K562 (cell line): ENCODE results near the gene HDAC1. TPM values are rescaled to one million over a fixed set of nuclear protein-coding genes. Genes with fewer than 3 reads are reported as not detected.

Experiments
- ATAC-seq: fragments of 200-7000 bp; cut with Tn5 transposase; 3 replicates; pipeline ENCODE4 v1.9.1; 2020; ENCODE audit warnings: moderate library complexity
- BruUV-seq: library from RNA; stranded (reverse); fragments of 400-500 nt; replicated peaks from 2 replicates; lab custom pipeline; 2021; lab: Mats Ljungman, UMichigan
- CTCF ChIA-PET: fragments of 300-600 bp; formaldehyde crosslinking; extraction: SDS; loops from one replicate; lab custom pipeline; 2021; ENCODE audit warnings: low intra/inter-chr PET ratio; lab: Yijun Ruan, JAX
- POLR2A ChIA-PET: fragments of 300-600, 350-650 bp; sonication (Branson Sonifier 250); formaldehyde crosslinking; extraction: SDS; loops from one replicate; lab custom pipeline; 2021; ENCODE audit warnings: antibody characterized with exemption, inconsistent platforms; lab: Yijun Ruan, JAX
- DNase-seq, 4 experiments: peaks; one replicate each; pipeline versions ENCODE4 v3.0.0 to v3.0.0-alpha.2; 2011 to 2018; ENCODE audit warnings: low spot score in 3 of 4, mixed read lengths in 3 of 4; ENCODE audit errors: extremely low read depth in 1 of 4
- FAIRE-seq: peaks from 2 replicates; lab custom pipeline; 2011; peaks lifted over from hg19 to GRCh38; lab: Jason Lieb, UNC
- H2AFZ ChIP-seq: 2 replicates; pipeline ENCODE4 v1.6.0; 2011; ENCODE audit warnings: low read depth, low read length, control low read depth, inconsistent platforms
- H3K27ac ChIP-seq: fragments of 200-600 bp; 3 replicates; pipeline ENCODE4 v1.8.0; 2011; ENCODE audit warnings: low read depth, mild to moderate bottlenecking, control low read depth, inconsistent platforms, low read length, moderate library complexity, mixed read lengths; ENCODE audit errors: extremely low read depth
- H3K27me3 ChIP-seq, 2 experiments: fragments of 300-600 bp in 1 of 2; 2 replicates in 1 of 2; 3 replicates in 1 of 2; pipeline versions ENCODE4 v1.6.0 to v1.8.0; 2011; ENCODE audit warnings: inconsistent platforms in 2 of 2, low read length in 2 of 2, mild to moderate bottlenecking in 1 of 2, mixed read lengths in 1 of 2, moderate library complexity in 1 of 2; ENCODE audit not compliant: control insufficient read depth in 2 of 2, insufficient read depth in 2 of 2
- H3K36me3 ChIP-seq: fragments of 300-600 bp; 3 replicates; pipeline ENCODE4 v1.8.0; 2011; ENCODE audit warnings: mild to moderate bottlenecking, low read length, inconsistent platforms; ENCODE audit not compliant: control insufficient read depth, insufficient read depth
- H3K4me1 ChIP-seq, 2 experiments: fragments of 200-600 bp in 1 of 2; replicated peaks in 1 of 2; 2 replicates in 1 of 2; 3 replicates in 1 of 2; pipeline versions ENCODE4 v1.5.1 to v1.8.0; 2011; ENCODE audit warnings: inconsistent platforms in 2 of 2, low read length in 2 of 2, mild to moderate bottlenecking in 1 of 2, mixed read lengths in 1 of 2, moderate library complexity in 1 of 2; ENCODE audit not compliant: control insufficient read depth in 2 of 2, insufficient read depth in 2 of 2
- H3K4me2 ChIP-seq: 2 replicates; pipeline ENCODE4 v1.6.1; 2011; ENCODE audit warnings: low read length, control low read depth, inconsistent platforms, mixed read lengths; ENCODE audit not compliant: insufficient read depth
- H3K4me3 ChIP-seq: fragments of 200-600 bp; sonication (generic), shearing (Covaris generic); 2 replicates; pipeline ENCODE4 v1.5.1; 2016; ENCODE audit warnings: control low read depth, inconsistent platforms
- H3K79me2 ChIP-seq: fragments of 200-600 bp; 3 replicates; pipeline ENCODE4 v1.8.0; 2011; ENCODE audit warnings: low read length, inconsistent platforms; ENCODE audit not compliant: control insufficient read depth, insufficient read depth
- H3K9ac ChIP-seq, 2 experiments: 2 replicates each; pipeline versions ENCODE4 v1.6.0 to v1.6.1; 2011; ENCODE audit warnings: low read depth in 2 of 2, low read length in 2 of 2, control low read depth in 1 of 2, inconsistent platforms in 1 of 2, mild to moderate bottlenecking in 1 of 2, mixed read lengths in 1 of 2; ENCODE audit not compliant: insufficient read depth in 1 of 2
- H3K9me1 ChIP-seq: one replicate; pipeline ENCODE4 v1.6.0; 2011; ENCODE audit warnings: inconsistent platforms, mild to moderate bottlenecking, low read length, moderate library complexity; ENCODE audit not compliant: control insufficient read depth, insufficient read depth
- H3K9me3 ChIP-seq: replicated peaks from 2 replicates; pipeline ENCODE4 v1.5.1; 2011; ENCODE audit warnings: low read depth, low read length, inconsistent platforms; ENCODE audit not compliant: control insufficient read depth, insufficient read depth
- H4K20me1 ChIP-seq: replicated peaks from 2 replicates; pipeline ENCODE4 v1.6.1; 2011; ENCODE audit warnings: low read length, inconsistent platforms, mixed read lengths; ENCODE audit not compliant: control insufficient read depth, insufficient read depth
- EHMT2 ChIP-seq: fragments of 450-650 bp; IDR thresholded peaks from 2 replicates; pipeline ENCODE4 v1.6.1; 2018; ENCODE audit warnings: antibody characterized with exemption
- ELF1 ChIP-seq: fragments of 200-800 bp; sonication (Bioruptor generic); IDR thresholded peaks from 2 replicates; pipeline ENCODE4 v1.6.1; 2016; ENCODE audit warnings: missing genetic modification characterization, missing compliant biosample characterization
- ERF ChIP-seq: fragments of 450-650 bp; formaldehyde crosslinking; IDR thresholded peaks from 2 replicates; pipeline ENCODE4 v1.4.0; 2020; ENCODE audit warnings: mild to moderate bottlenecking, mixed read lengths
- EZH2 ChIP-seq: IDR thresholded peaks from 2 replicates; pipeline ENCODE4 v1.6.1; 2012; ENCODE audit warnings: low read depth, mild to moderate bottlenecking, inconsistent platforms, low read length, borderline replicate concordance
- IRF2 ChIP-seq: sonication (generic); formaldehyde crosslinking; IDR thresholded peaks from 2 replicates; pipeline ENCODE4 v1.8.1; 2022; ENCODE audit warnings: mild to moderate bottlenecking, missing genetic modification reagents
- NR2C1 ChIP-seq, 2 experiments: fragments of 450-650 bp; IDR thresholded peaks; 2 replicates each; pipeline ENCODE4 v1.6.1; 2017; ENCODE audit warnings: mild to moderate bottlenecking in 2 of 2, antibody characterized with exemption in 1 of 2, inconsistent platforms in 1 of 2, missing compliant biosample characterization in 1 of 2, missing genetic modification characterization in 1 of 2
- RFX7 ChIP-seq: fragments of 250-450 bp; sonication (Bioruptor Pico); IDR thresholded peaks from 2 replicates; pipeline ENCODE4 v1.5.1; 2021; ENCODE audit warnings: mild to moderate bottlenecking
- SMARCE1 ChIP-seq: fragments of 450-650 bp; IDR thresholded peaks from 2 replicates; pipeline ENCODE4 v1.7.1; 2016; ENCODE audit warnings: mild to moderate bottlenecking
- SREBF2 ChIP-seq: sonication (generic); formaldehyde crosslinking; IDR thresholded peaks from 2 replicates; pipeline ENCODE4 v1.4.0; 2020; ENCODE audit warnings: mild to moderate bottlenecking, missing genetic modification reagents
- TRIM25 ChIP-seq: fragments of 450-650 bp; IDR thresholded peaks from 2 replicates; pipeline ENCODE4 v1.7.0; 2016; ENCODE audit warnings: borderline replicate concordance
- WGBS: fragments of 100-300 bp; shearing (Covaris generic); methylation state at CpG from one replicate; pipeline ENCODE4 v1.1.6; 2016; ENCODE audit warnings: low coverage, mixed read lengths; ENCODE audit not compliant: insufficient coverage; ENCODE audit errors: missing lambda C conversion rate; 5-methylcytosine and 5-hydroxymethylcytosine counted together
- in situ Hi-C: fragments of 300-500 bp; cut with MboI; formaldehyde crosslinking; loops from 4 replicates; pipeline ENCODE4 v1.15.0; 2018; ENCODE audit warnings: inconsistent platforms, mixed read lengths
- intact Hi-C: fragments of 100-400 bp; cut with micrococcal nuclease; formaldehyde crosslinking; loops from 2 replicates; pipeline ENCODE4 v1.14.2; 2022
- polyA plus RNA-seq, 8 experiments: library from polyadenylated mRNA; depleted of rRNA in 4 of 8; stranded (reverse) in 5 of 8; unstranded in 3 of 8; fragments of >200 nt; fragmentation: Nextera tagmentation in 2 of 8; fragmentation: Illumina TruSeq in 1 of 8; extraction: Ambion mirVana in 2 of 8; extraction: Trizol in 1 of 8; gene quantifications; 2 replicates each; pipeline versions ENCODE4 v1.2.1 to v1.2.3, GENCODE V29; 2011 to 2014; ENCODE audit warnings: inconsistent platforms in 1 of 8, missing spikeins in 1 of 8
- total RNA-seq, 7 experiments: library from RNA; depleted of rRNA in 6 of 7; stranded (reverse); fragments of >200 nt in 6 of 7; fragmentation: Illumina TruSeq in 2 of 7; extraction: Trizol in 2 of 7; gene quantifications; 2 replicates each; pipeline versions ENCODE4 v1.2.1 to v1.2.3, GENCODE V29; 2011 to 2021; ENCODE audit warnings: low replicate concordance in 1 of 7
- TF ChIP-seq, protein P1 (sequence below): fragments of 450-650 bp; IDR thresholded peaks from 2 replicates; pipeline ENCODE4 v1.6.1; 2016
- TF ChIP-seq, protein P2 (sequence below): fragments of 200-800 bp; sonication (Bioruptor generic); IDR thresholded peaks from 2 replicates; pipeline ENCODE4 v1.6.1; 2017; ENCODE audit warnings: missing genetic modification characterization, missing compliant biosample characterization

The HDAC1 gene
- total and polyA plus RNA-seq, 9 of the 15 experiments (the other 6 are each of a cell fraction or from before 2014, with no cell fraction given): 169 to 384 (median 193) TPM

GRCh38 chr1:32351399-32352238, 59.7 kb downstream of the HDAC1 start (continued):
- TF ChIP-seq, protein P1, sequence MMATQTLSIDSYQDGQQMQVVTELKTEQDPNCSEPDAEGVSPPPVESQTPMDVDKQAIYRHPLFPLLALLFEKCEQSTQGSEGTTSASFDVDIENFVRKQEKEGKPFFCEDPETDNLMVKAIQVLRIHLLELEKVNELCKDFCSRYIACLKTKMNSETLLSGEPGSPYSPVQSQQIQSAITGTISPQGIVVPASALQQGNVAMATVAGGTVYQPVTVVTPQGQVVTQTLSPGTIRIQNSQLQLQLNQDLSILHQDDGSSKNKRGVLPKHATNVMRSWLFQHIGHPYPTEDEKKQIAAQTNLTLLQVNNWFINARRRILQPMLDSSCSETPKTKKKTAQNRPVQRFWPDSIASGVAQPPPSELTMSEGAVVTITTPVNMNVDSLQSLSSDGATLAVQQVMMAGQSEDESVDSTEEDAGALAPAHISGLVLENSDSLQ: no peak
- no peak for TF ChIP-seq EZH2
- TF ChIP-seq IRF2 (CRISPR knock-in tag): no peak
- TF ChIP-seq, protein P2, sequence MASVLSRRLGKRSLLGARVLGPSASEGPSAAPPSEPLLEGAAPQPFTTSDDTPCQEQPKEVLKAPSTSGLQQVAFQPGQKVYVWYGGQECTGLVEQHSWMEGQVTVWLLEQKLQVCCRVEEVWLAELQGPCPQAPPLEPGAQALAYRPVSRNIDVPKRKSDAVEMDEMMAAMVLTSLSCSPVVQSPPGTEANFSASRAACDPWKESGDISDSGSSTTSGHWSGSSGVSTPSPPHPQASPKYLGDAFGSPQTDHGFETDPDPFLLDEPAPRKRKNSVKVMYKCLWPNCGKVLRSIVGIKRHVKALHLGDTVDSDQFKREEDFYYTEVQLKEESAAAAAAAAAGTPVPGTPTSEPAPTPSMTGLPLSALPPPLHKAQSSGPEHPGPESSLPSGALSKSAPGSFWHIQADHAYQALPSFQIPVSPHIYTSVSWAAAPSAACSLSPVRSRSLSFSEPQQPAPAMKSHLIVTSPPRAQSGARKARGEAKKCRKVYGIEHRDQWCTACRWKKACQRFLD (CRISPR knock-in tag): 0 out of 2 replicates have a peak, but pooled peaks have one; percentile 52
- no peak for TF ChIP-seq EHMT2

- in situ Hi-C loops: no loop called here
- peak overlapping the region; percentile 90 to 92 for H3K9ac ChIP-seq
- no peaks in the 10 kb centered on the region for H3K9me1 ChIP-seq
- DNase-seq: peak in 2 of 4 experiments; percentile 38 to 50
- no TSS peak for BruUV-seq
- peak overlapping the region; percentile 77 for H2AFZ ChIP-seq
- H3K4me3 ChIP-seq: peak overlapping the region; percentile 83
- CTCF ChIA-PET: no interaction called here
- peaks cover 12% of the 10 kb centered on the region; the same call in 2 of the 3 replicates for H3K79me2 ChIP-seq
- no peaks in the 10 kb centered on the region for H3K27me3 ChIP-seq
- H3K9me3 ChIP-seq: no peaks in the 10 kb centered on the region; the same call in 1 of the 2 replicates
- intact Hi-C loops: loop anchor here (5.0 kb wide), 1 partner anchor 150 kb away; no protein-coding TSS in a partner anchor
- H3K36me3 ChIP-seq: peaks cover 7% of the 10 kb centered on the region; the same call in 1 of the 3 replicates
- H4K20me1 ChIP-seq: 0 out of 2 replicates have a peak, but pooled peaks cover 6% of the 10 kb centered on the region
- POLR2A ChIA-PET: interaction anchor here (0.5 to 3.8 kb wide), 11 partner anchors 9 to 98 kb away, joined by 3 to 36 read pairs (median 6); partner anchors contain the start of gene MARCKSL1
- peak overlapping the region; percentile 91 for H3K4me2 ChIP-seq
- no peak for FAIRE-seq
- ATAC-seq: no peak
- H3K27ac ChIP-seq: peak overlapping the region; percentile 96
- WGBS: 29% methylated on average over 8 of the region's 8 CpGs
- H3K4me1 ChIP-seq: peaks cover 28 to 42% of the 10 kb centered on the region in 2 experiments
- TF ChIP-seq ERF (CRISPR knock-in tag) (no peak), SMARCE1 (0 out of 2 replicates have a peak, but pooled peaks have one; percentile 17), TRIM25 (0 out of 2 replicates have a peak, but pooled peaks have one; percentile 29), SREBF2 (CRISPR knock-in tag) (no peak), RFX7 (CRISPR knock-in tag) (no peak), NR2C1 (IDR thresholded peaks at IDR 0.05) (peak; percentile 32; the same call in 1 of the 2 replicates), NR2C1 (tag; IDR thresholded peaks at IDR 0.05) (peak; percentile 39; the same call in 1 of the 2 replicates), ELF1 (tag) (no peak)
Measured at GRCh38 chr1:32352239-32352745, 60.4 kb downstream of the HDAC1 start.
